Peyer's patch (tissue), 4 donors: ENCODE data around the gene TJP2.

Source experiments
- POLR2A ChIP-seq, 2 donors: fragments of 450-650 bp; IDR thresholded peaks; one replicate each; pipeline ENCODE4 v1.5.1; 2017; ENCODE audit warnings: antibody characterized with exemption in 2 of 2, mild to moderate bottlenecking in 2 of 2, moderate library complexity in 2 of 2
- TF ChIP-seq, protein P1 (sequence below), 6 experiments: fragments of 450-650 bp in 4 of 6; fragments of 200-600 bp in 2 of 6; sonication (generic) in 1 of 6; IDR thresholded peaks; one replicate each; pipeline ENCODE4 v1.5.1; 2017 to 2019; ENCODE audit warnings: antibody characterized with exemption in 6 of 6, mild to moderate bottlenecking in 3 of 6, moderate library complexity in 1 of 6

DNA sequence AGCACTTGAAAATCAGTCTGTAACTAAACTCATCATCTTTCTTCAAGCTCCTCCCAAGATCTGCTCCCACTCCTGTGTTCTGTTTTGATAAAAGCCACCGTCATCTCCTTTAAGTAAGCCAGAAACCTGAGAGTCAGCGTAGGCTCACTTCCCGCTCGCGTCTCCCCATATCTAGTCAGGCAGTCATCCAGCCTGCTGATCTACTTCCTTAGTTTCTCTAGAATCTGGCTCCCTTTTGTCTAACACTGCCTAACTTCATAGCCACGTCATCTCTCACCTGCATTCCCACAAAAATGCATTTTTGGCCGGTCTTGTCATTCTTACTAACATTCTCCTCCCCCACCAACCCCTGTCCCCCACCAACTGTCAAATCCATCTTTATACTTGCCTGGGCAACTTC lies 3.0 kb upstream of the TJP2 start:
- TF ChIP-seq, protein P1, sequence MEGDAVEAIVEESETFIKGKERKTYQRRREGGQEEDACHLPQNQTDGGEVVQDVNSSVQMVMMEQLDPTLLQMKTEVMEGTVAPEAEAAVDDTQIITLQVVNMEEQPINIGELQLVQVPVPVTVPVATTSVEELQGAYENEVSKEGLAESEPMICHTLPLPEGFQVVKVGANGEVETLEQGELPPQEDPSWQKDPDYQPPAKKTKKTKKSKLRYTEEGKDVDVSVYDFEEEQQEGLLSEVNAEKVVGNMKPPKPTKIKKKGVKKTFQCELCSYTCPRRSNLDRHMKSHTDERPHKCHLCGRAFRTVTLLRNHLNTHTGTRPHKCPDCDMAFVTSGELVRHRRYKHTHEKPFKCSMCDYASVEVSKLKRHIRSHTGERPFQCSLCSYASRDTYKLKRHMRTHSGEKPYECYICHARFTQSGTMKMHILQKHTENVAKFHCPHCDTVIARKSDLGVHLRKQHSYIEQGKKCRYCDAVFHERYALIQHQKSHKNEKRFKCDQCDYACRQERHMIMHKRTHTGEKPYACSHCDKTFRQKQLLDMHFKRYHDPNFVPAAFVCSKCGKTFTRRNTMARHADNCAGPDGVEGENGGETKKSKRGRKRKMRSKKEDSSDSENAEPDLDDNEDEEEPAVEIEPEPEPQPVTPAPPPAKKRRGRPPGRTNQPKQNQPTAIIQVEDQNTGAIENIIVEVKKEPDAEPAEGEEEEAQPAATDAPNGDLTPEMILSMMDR (IDR thresholded peaks at IDR 0.05): no peak
- no peak for TF ChIP-seq POLR2A (IDR thresholded peaks at IDR 0.05)
